AG04449 (cell line): ENCODE measurements around the gene PTGES2.

Source experiments
- CTCF ChIA-PET: fragments of 350-600 bp; formaldehyde crosslinking; extraction: SDS; loops from one replicate; lab custom pipeline; 2021; ENCODE audit warnings: antibody characterized with exemption; lab: Yijun Ruan, JAX
- POLR2A ChIA-PET: fragments of 400-600, 350-600 bp; formaldehyde crosslinking; extraction: SDS; loops from one replicate; lab custom pipeline; 2020; ENCODE audit warnings: antibody characterized with exemption, inconsistent platforms; lab: Yijun Ruan, JAX
- DNase-seq: peaks from one replicate; pipeline ENCODE4 v3.0.0-alpha.2; 2010; ENCODE audit warnings: low read depth, low spot score
- H3K4me3 ChIP-seq: 2 replicates; pipeline ENCODE4 v1.5.1; 2011; ENCODE audit warnings: low read depth, mild to moderate bottlenecking, control low read depth, low read length
- CTCF ChIP-seq: IDR thresholded peaks from one replicate; pipeline ENCODE4 v1.5.1; 2011; ENCODE audit warnings: mild to moderate bottlenecking, moderate library complexity, low read length, control low read depth, inconsistent platforms; ENCODE audit not compliant: insufficient read depth; ENCODE audit errors: missing control alignments

Gene PTGES2

GRCh38 chr9:128101231-128101661 lies 26.3 kb downstream of the PTGES2 start:
- no peak for TF ChIP-seq CTCF
- ChIA-PET CTCF (interaction anchor here (1.2 to 15.3 kb wide), 5 partner anchors 10 to 159 kb away, joined by 3 to 264 read pairs (median 15); no protein-coding TSS in a partner anchor), POLR2A (interaction anchor here (0.8 kb wide), 1 partner anchor 120 kb away, joined by 3 read pairs; the partner anchor contains the start of gene EEIG1)
- H3K4me3 ChIP-seq, result no peak overlapping the region
- no peak for DNase-seq

GRCh38 chr9:128100581-128100980 lies 26.9 kb downstream of the PTGES2 start:
- no peak overlapping the region for H3K4me3 ChIP-seq
- CTCF ChIA-PET, result interaction anchor here (1.1 to 15.3 kb wide), 6 partner anchors 9 to 158 kb away, joined by 3 to 264 read pairs (median 10); no protein-coding TSS in a partner anchor
- no peak for TF ChIP-seq CTCF
- DNase-seq, result no peak
- POLR2A ChIA-PET, result interaction anchor here (0.8 to 1.2 kb wide), 2 partner anchors 9 to 120 kb away, joined by 3 to 4 read pairs; partner anchors contain the start of gene EEIG1

DNA sequence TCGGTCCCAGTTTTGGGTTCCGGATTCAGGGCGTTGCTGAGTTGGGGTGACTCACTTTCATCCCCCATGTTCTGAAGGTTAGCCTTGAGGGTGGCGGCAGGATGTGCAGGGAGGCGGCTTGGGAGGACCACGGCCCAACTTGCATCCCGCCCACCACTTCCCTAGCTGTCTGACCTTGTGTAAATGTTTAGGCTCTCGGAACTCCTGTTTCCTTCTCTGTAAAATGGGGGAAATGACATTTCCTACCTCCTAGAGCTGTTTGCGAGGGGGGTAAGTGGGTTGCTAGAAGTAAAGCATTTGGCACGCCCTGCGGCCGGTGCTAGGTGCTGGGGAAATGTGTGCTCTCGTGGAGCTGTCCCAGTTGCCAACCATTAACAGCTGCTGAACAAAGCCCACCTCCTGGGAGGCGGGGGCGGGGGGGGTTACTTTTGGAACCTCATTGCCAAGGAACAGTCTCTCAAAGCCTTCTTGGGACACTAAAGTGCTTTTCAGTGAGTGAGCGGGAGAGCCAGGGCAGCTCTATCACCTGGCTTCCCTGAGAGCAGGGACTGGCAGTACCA lies 27.5 kb downstream of the PTGES2 start:
- H3K4me3 ChIP-seq, result peak overlapping the region; percentile 72
- ChIA-PET POLR2A (interaction anchor here (0.6 to 1.7 kb wide), 6 partner anchors 9 to 156 kb away, joined by 3 to 4 read pairs (median 3); partner anchors contain the start of genes EEIG1 and SLC25A25), CTCF (interaction anchor here (0.6 to 15.3 kb wide), 8 partner anchors 8 to 157 kb away, joined by 3 to 264 read pairs (median 4); no protein-coding TSS in a partner anchor)
- no peak for TF ChIP-seq CTCF
- no peak for DNase-seq

DNA sequence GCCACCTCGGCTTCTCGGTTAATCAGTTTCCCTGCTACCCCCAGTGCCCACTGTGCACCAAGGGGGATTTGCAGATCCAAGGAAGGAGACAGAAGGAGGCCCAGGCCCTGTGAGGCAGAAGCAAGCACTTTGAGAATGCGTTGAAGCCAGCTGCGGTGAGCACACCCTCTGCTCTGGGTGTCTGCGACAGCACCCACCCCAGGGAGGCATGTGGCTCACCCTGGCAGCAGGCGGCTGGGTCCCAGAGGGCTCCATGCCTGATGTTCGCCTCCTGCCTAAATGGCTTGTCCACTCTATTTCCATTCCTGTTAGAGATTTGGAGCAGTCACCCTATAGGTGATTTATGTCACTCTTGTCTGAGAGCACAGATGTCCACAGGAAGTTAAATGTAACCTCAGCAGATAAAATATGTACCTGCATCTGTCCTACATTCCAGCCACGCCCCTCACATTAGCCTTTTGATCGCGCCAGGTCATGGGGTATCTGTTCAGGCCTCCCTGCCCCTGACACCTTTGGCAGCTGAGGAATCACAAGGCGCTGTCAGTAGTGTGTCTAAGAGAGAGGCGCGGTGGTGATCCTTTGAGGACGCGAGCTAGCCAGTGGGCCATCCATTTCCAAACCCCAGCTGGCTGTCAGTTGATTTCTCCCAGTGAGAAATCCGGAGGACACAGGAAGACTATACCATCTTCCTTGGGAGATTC lies 28.1 kb downstream of the PTGES2 start:
- ChIA-PET POLR2A (interaction anchor here (0.6 to 2.0 kb wide), 10 partner anchors 8 to 156 kb away, joined by 3 to 7 read pairs (median 4); partner anchors contain the start of genes NAIF1 and SLC25A25), CTCF (interaction anchor here (0.6 to 15.3 kb wide), 7 partner anchors 12 to 157 kb away, joined by 3 to 264 read pairs (median 4); no protein-coding TSS in a partner anchor)
- no peak for DNase-seq
- peak overlapping the region; percentile 72 for H3K4me3 ChIP-seq
- no peak for TF ChIP-seq CTCF

DNA sequence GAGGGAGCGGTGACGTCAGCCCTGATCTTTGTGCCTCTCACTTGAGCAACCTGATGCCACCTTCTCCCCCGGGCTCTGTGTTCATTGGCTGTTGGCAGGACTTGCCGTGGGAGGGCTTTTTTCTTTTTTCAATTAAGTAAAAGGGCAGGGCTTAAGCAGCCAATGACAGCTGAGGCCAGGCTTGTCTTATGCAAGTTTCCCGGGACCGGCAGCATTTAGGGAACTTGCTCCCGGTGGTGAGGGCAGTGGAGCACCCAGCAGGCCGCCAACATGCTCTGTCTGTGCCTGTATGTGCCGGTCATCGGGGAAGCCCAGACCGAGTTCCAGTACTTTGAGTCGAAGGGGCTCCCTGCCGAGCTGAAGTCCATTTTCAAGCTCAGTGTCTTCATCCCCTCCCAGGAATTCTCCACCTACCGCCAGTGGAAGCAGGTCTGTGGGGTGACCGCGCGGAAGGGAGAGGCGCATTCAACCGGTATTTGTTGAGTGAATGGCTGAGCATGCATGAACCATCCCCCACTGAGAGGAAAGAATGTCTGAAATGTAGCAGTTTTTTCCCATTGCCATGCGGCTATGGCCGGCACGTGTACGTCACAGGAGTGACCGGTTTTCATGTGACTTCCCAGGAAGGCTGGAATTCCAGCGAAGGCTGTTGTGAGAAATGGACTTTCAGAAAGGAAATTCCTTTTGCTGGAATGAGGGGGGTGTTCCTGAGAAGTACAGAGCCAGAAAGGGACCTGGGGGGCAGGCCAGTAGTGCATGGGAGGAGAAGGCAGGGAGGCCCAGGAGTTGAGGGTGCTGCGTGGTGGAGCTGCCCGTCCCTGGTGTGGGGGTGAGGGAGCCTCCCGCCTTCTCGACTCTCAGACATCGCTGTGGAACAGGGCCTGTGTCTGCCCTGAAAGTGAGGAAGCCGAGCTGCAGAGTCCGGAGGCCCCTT lies 29.0 kb downstream of the PTGES2 start:
- TF ChIP-seq CTCF, result no peak
- ChIA-PET POLR2A (interaction anchor here (0.6 to 2.0 kb wide), 11 partner anchors 9 to 177 kb away, joined by 3 to 7 read pairs (median 4); partner anchors contain the start of genes NAIF1 and SLC25A25), CTCF (interaction anchor here (1.1 to 15.3 kb wide), 6 partner anchors 17 to 156 kb away, joined by 3 to 264 read pairs (median 5); no protein-coding TSS in a partner anchor)
- peak; percentile 96 for DNase-seq
- peak overlapping the region; percentile 72 for H3K4me3 ChIP-seq
